Trophoblast cell (in vitro differentiated cells and primary cell): ENCODE data around the gene BEGAIN.

Experiments
- DNase-seq, 2 donors: peaks; one replicate each; pipeline ENCODE4 v3.0.0-alpha.2; 2016
- H2AFZ ChIP-seq: 2 replicates; pipeline ENCODE4 v1.6.1; 2013; ENCODE audit warnings: low read length, moderate library complexity, mild to moderate bottlenecking; ENCODE audit not compliant: insufficient read depth, poor library complexity
- H2AK5ac ChIP-seq: 2 replicates; pipeline ENCODE4 v1.6.1; 2013; ENCODE audit warnings: mild to moderate bottlenecking, low read length
- H2BK120ac ChIP-seq: 2 replicates; pipeline ENCODE4 v1.6.1; 2013; ENCODE audit warnings: low read length, mild to moderate bottlenecking, moderate library complexity; ENCODE audit not compliant: insufficient read depth, poor library complexity
- H2BK12ac ChIP-seq: 2 replicates; pipeline ENCODE4 v1.6.1; 2013; ENCODE audit warnings: mild to moderate bottlenecking, low read length, moderate library complexity
- H2BK5ac ChIP-seq: 2 replicates; pipeline ENCODE4 v1.6.1; 2013; ENCODE audit warnings: low read length, low read depth, moderate library complexity, mild to moderate bottlenecking; ENCODE audit not compliant: poor library complexity
- H3K14ac ChIP-seq: 2 replicates; pipeline ENCODE4 v1.6.1; 2013; ENCODE audit warnings: mild to moderate bottlenecking, low read length
- H3K18ac ChIP-seq: 2 replicates; pipeline ENCODE4 v1.6.1; 2013; ENCODE audit warnings: mild to moderate bottlenecking, low read length
- H3K23ac ChIP-seq: 2 replicates; pipeline ENCODE4 v1.6.1; 2013; ENCODE audit warnings: low read length
- H3K27ac ChIP-seq: 2 replicates; pipeline ENCODE4 v1.5.1; 2013; ENCODE audit warnings: low read depth, mild to moderate bottlenecking, inconsistent platforms, low read length, moderate library complexity
- H3K27me3 ChIP-seq: 2 replicates; pipeline ENCODE4 v1.6.1; 2013; ENCODE audit warnings: inconsistent platforms, mild to moderate bottlenecking, low read length, moderate library complexity; ENCODE audit not compliant: insufficient read depth
- H3K36me3 ChIP-seq, 2 experiments: 1 replicate in 1 of 2; 2 replicates in 1 of 2; pipeline ENCODE4 v1.6.1; 2013; ENCODE audit warnings: low read length in 2 of 2, mild to moderate bottlenecking in 2 of 2, moderate library complexity in 1 of 2; ENCODE audit not compliant: insufficient read depth in 2 of 2, control insufficient read depth in 1 of 2
- H3K4ac ChIP-seq: 2 replicates; pipeline ENCODE4 v1.6.1; 2013; ENCODE audit warnings: low read depth, mild to moderate bottlenecking, low read length, moderate library complexity
- H3K4me1 ChIP-seq, 2 experiments: 1 replicate in 1 of 2; 2 replicates in 1 of 2; pipeline ENCODE4 v1.6.1; 2013; ENCODE audit warnings: low read length in 2 of 2, mild to moderate bottlenecking in 2 of 2, moderate library complexity in 1 of 2; ENCODE audit not compliant: insufficient read depth in 2 of 2, control insufficient read depth in 1 of 2
- H3K4me2 ChIP-seq: 2 replicates; pipeline ENCODE4 v1.6.1; 2013; ENCODE audit warnings: inconsistent platforms, mild to moderate bottlenecking, low read length, moderate library complexity
- H3K4me3 ChIP-seq: 2 replicates; pipeline ENCODE4 v1.5.1; 2013; ENCODE audit warnings: mild to moderate bottlenecking, low read depth, low read length, inconsistent platforms
- H3K79me1 ChIP-seq: one replicate; pipeline ENCODE4 v1.6.1; 2013; ENCODE audit warnings: low read length
- H3K79me2 ChIP-seq: 2 replicates; pipeline ENCODE4 v1.6.1; 2013; ENCODE audit warnings: low read length, mild to moderate bottlenecking; ENCODE audit not compliant: control insufficient read depth, insufficient read depth, poor library complexity
- H3K9ac ChIP-seq: 2 replicates; pipeline ENCODE4 v1.6.1; 2013; ENCODE audit warnings: mild to moderate bottlenecking, low read length
- H3K9me3 ChIP-seq: 2 replicates; pipeline ENCODE4 v1.6.1; 2013; ENCODE audit warnings: low read depth, mild to moderate bottlenecking, control low read depth, inconsistent platforms, low read length; ENCODE audit not compliant: insufficient read depth
- H4K12ac ChIP-seq: 2 replicates; pipeline ENCODE4 v1.6.1; 2013; ENCODE audit warnings: low read depth, mild to moderate bottlenecking, low read length, moderate library complexity
- H4K8ac ChIP-seq: 2 replicates; pipeline ENCODE4 v1.6.1; 2013; ENCODE audit warnings: low read depth, mild to moderate bottlenecking, low read length, moderate library complexity
- H4K91ac ChIP-seq: one replicate; pipeline ENCODE4 v1.6.1; 2013; ENCODE audit warnings: low read depth, mild to moderate bottlenecking, low read length, moderate library complexity
- WGBS: extraction: QIAGEN DNeasy Blood & Tissue Kit; methylation state at CpG from one replicate; pipeline ENCODE4 v1.1.7; 2013; ENCODE audit warnings: missing lambda C conversion rate; ENCODE audit not compliant: insufficient read length, insufficient coverage; ENCODE audit errors: extremely low coverage; 5-methylcytosine and 5-hydroxymethylcytosine counted together

The BEGAIN gene

DNA sequence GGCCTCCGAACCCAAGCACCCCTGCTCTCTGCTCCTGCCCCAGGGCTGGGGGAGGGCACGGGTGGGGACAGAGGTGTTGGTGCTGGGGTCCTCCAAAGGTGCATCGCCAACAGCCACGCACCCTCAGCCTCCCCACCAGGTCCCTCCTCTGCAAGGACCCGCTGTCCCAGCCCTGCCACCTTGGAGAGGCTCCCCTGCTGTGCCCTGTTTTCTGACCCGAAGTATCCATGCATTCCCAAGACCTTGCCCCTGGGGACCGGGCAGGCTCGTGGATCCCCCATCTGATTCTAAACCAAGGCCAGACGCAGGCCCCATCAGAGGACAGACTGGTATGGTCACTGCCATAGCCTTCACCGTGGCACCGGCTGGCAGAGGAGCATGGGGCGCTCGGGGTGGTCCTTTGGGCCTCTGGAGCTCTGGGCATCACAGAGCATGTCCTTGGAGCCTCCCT is 22.7 kb upstream of the BEGAIN start:
- no peak overlapping the region for H3K14ac ChIP-seq
- H2AFZ ChIP-seq: no peak overlapping the region
- no peaks in the 10 kb centered on the region for H3K36me3 ChIP-seq
- no peak overlapping the region for H3K4me2 ChIP-seq
- no peak overlapping the region for H3K27ac ChIP-seq
- H2AK5ac ChIP-seq: no peak overlapping the region
- H3K4me1 ChIP-seq: no peaks in the 10 kb centered on the region
- H3K27me3 ChIP-seq: no peaks in the 10 kb centered on the region
- no peak overlapping the region for H4K12ac ChIP-seq
- no peak overlapping the region for H4K8ac ChIP-seq
- no peaks in the 10 kb centered on the region for H3K79me2 ChIP-seq
- H3K4me3 ChIP-seq: no peak overlapping the region
- WGBS: no CpG with 5 or more reads among the region's 13 CpGs
- H2BK12ac ChIP-seq: no peak overlapping the region
- H4K91ac ChIP-seq: no peak overlapping the region
- no peak for DNase-seq
- H3K9me3 ChIP-seq: peaks cover 2% of the 10 kb centered on the region
- H3K23ac ChIP-seq: no peak overlapping the region
- H2BK5ac ChIP-seq: no peak overlapping the region
- no peaks in the 10 kb centered on the region for H3K79me1 ChIP-seq
- H3K4ac ChIP-seq: no peak overlapping the region
- H3K9ac ChIP-seq: no peak overlapping the region
- no peak overlapping the region for H3K18ac ChIP-seq
- no peak overlapping the region for H2BK120ac ChIP-seq

DNA sequence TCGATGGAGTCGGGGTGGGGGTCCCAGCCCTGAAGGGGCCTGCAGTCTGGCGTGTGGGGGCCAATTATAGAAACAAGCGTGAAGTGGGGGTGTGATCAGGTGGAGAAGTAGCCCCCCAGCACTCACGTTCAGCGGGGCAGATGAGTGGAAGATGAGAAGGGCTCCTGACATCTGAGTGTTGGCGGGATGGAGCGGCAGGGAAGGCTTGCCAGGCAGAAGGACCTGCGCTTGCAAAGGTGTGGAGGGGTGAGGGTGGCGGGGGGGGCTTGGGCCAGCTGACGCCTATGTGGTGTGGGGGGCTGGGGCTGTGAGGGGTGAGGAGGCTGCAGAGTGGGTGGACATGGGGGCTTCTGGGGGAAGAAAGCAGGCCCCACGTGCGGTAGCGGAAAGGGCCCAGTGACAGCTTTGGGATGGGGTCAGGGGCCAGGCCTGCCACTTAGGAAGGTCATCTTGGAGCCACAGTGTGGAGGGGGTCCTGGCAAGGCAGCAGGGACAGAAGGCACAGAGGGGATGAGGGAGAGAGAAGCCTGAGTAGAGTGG is 22.2 kb upstream of the BEGAIN start:
- H3K4ac ChIP-seq: no peak overlapping the region
- no peaks in the 10 kb centered on the region for H3K36me3 ChIP-seq
- no peak overlapping the region for H3K23ac ChIP-seq
- no peak overlapping the region for H2AK5ac ChIP-seq
- no peaks in the 10 kb centered on the region for H3K4me1 ChIP-seq
- no peak overlapping the region for H3K9ac ChIP-seq
- no peak for DNase-seq
- peaks cover 2% of the 10 kb centered on the region for H3K9me3 ChIP-seq
- no peak overlapping the region for H3K14ac ChIP-seq
- no peak overlapping the region for H2BK120ac ChIP-seq
- no peaks in the 10 kb centered on the region for H3K79me2 ChIP-seq
- H3K18ac ChIP-seq: no peak overlapping the region
- no peak overlapping the region for H4K8ac ChIP-seq
- no peaks in the 10 kb centered on the region for H3K27me3 ChIP-seq
- H2AFZ ChIP-seq: no peak overlapping the region
- no peak overlapping the region for H3K27ac ChIP-seq
- no peaks in the 10 kb centered on the region for H3K79me1 ChIP-seq
- H3K4me2 ChIP-seq: no peak overlapping the region
- no peak overlapping the region for H3K4me3 ChIP-seq
- no peak overlapping the region for H4K12ac ChIP-seq
- no peak overlapping the region for H2BK5ac ChIP-seq
- no peak overlapping the region for H2BK12ac ChIP-seq
- H4K91ac ChIP-seq: no peak overlapping the region
- no CpG with 5 or more reads among the region's 14 CpGs for WGBS

DNA sequence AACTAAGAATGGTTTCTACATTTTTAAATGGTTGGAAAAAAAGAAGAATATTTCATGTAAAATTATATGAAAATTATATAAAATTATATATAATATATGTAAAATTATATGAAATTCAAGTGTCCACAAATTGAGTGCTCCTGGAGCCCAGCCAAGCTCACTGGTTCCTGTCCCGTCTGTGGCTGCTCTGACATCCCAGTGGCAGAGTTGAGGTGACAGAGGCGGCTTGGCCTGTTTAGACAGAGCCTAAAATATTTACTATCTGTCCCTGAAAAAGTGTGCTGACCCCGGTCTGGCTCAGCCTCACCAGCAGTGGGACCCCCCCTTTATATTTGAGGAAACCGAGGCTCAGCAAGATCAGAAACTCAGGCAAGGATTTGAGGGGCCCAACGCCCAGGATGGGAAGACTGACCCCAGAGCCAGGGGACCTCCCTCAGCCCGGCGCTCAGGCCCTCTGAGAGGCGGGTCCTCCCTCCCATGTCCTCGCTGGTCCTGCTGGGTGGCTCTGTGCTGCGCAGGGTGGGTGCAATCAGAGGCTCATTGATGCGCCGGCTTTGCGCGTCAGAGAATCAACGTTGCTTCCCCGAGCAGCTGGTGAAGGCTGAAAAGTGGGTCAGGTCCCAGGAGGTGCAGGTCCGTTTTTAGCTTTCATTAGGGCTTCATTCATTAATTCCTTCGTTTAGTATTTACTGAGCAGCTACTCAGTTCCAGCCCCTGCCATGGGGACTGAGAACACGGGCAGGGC is 21.5 kb upstream of the BEGAIN start:
- DNase-seq: no peak

DNA sequence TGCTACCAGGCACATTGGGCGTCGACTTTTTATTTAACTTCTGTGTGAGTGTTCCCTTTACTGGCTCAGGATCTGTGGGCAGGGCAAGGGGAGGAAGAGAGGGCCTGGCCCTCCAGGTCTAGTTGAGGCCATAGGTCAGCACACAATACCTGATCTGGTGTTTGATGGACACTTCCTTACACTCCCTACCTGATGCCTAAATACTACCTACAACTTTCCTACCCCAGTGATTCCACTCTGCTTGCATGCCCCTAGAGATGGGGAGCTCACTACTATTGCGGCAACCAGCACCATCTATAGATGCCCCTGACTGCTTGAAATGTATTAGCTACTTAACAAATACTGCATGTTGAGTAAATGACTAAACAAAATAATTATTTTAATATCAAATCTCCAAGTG is 20.8 kb upstream of the BEGAIN start:
- no peak overlapping the region for H3K14ac ChIP-seq

More for the DNA sequence above, 21.5 kb upstream of the BEGAIN start:
- no peak overlapping the region for H4K8ac ChIP-seq
- H3K27ac ChIP-seq: no peak overlapping the region
- no peaks in the 10 kb centered on the region for H3K36me3 ChIP-seq
- H3K79me2 ChIP-seq: no peaks in the 10 kb centered on the region
- H3K4me2 ChIP-seq: no peak overlapping the region
- no peak overlapping the region for H3K4me3 ChIP-seq
- no peaks in the 10 kb centered on the region for H3K4me1 ChIP-seq
- H2AK5ac ChIP-seq: no peak overlapping the region
- no CpG with 5 or more reads among the region's 19 CpGs for WGBS
- H3K23ac ChIP-seq: no peak overlapping the region
- H4K12ac ChIP-seq: no peak overlapping the region
- H2BK5ac ChIP-seq: no peak overlapping the region
- H4K91ac ChIP-seq: no peak overlapping the region
- no peak overlapping the region for H3K18ac ChIP-seq
- no peak overlapping the region for H3K4ac ChIP-seq
- no peaks in the 10 kb centered on the region for H3K27me3 ChIP-seq
- H2BK120ac ChIP-seq: no peak overlapping the region
- peaks cover 2% of the 10 kb centered on the region for H3K9me3 ChIP-seq
- no peak overlapping the region for H2BK12ac ChIP-seq
- no peak overlapping the region for H3K14ac ChIP-seq
- H2AFZ ChIP-seq: no peak overlapping the region
- H3K9ac ChIP-seq: no peak overlapping the region
- no peaks in the 10 kb centered on the region for H3K79me1 ChIP-seq

More for the DNA sequence above, 20.8 kb upstream of the BEGAIN start:
- Histone ChIP-seq H2BK12ac (no peak overlapping the region), H2AK5ac (no peak overlapping the region), H3K9me3 (peaks cover 2% of the 10 kb centered on the region), H2AFZ (no peak overlapping the region), H3K79me1 (no peaks in the 10 kb centered on the region), H3K79me2 (no peaks in the 10 kb centered on the region), H2BK120ac (no peak overlapping the region), H4K91ac (no peak overlapping the region), H3K4me1 (no peaks in the 10 kb centered on the region), H3K4me3 (no peak overlapping the region), H3K4ac (no peak overlapping the region), H3K18ac (no peak overlapping the region), H3K36me3 (no peaks in the 10 kb centered on the region), H3K23ac (no peak overlapping the region), H3K9ac (no peak overlapping the region), H2BK5ac (no peak overlapping the region), H3K27ac (no peak overlapping the region), H4K8ac (no peak overlapping the region), H3K4me2 (no peak overlapping the region), H4K12ac (no peak overlapping the region), H3K27me3 (no peaks in the 10 kb centered on the region)
- DNase-seq: no peak
- no CpG with 5 or more reads among the region's 3 CpGs for WGBS
